HL-60/S4 treated with retinoic acid at 250 ng/mL for 4 days and 3 days (cell line): ENCODE data around the gene SHISA9.

Source experiments
- in situ Hi-C: fragments of 300-500 bp; cut with MboI; formaldehyde crosslinking; loops from 2 replicates; pipeline ENCODE4 v1.7.0; 2022; ENCODE audit warnings: low sequenced_read_pairs

SHISA9 gene

GRCh38 chr16:13063457-13063856, 162.1 kb downstream of the SHISA9 start:
- in situ Hi-C loops: no loop called here

- in situ Hi-C loops: no loop called here
These were observed 163.4 kb downstream of the SHISA9 start for GRCh38 chr16:13064821-13065220.

GRCh38 chr16:13067648-13068047, 166.2 kb downstream of the SHISA9 start:
- in situ Hi-C loops: no loop called here

GRCh38 chr16:13068912-13069583, 167.7 kb downstream of the SHISA9 start:
- in situ Hi-C loops: no loop called here

GRCh38 chr16:13070268-13070667, 168.9 kb downstream of the SHISA9 start:
- in situ Hi-C loops: no loop called here

GRCh38 chr16:13076878-13077277, 175.5 kb downstream of the SHISA9 start:
- in situ Hi-C loops: no loop called here

GRCh38 chr16:13077816-13078215, 176.4 kb downstream of the SHISA9 start:
- in situ Hi-C loops: no loop called here

GRCh38 chr16:13080531-13080930, 179.1 kb downstream of the SHISA9 start:
- in situ Hi-C loops: no loop called here

- in situ Hi-C loops: no loop called here
These were observed 180.5 kb downstream of the SHISA9 start for GRCh38 chr16:13081825-13082331.

- in situ Hi-C loops: no loop called here
These were observed 182.3 kb downstream of the SHISA9 start for GRCh38 chr16:13083681-13084080.

GRCh38 chr16:13084331-13084730, 182.9 kb downstream of the SHISA9 start:
- in situ Hi-C loops: no loop called here

GRCh38 chr16:13093661-13094060, 192.3 kb downstream of the SHISA9 start:
- in situ Hi-C loops: no loop called here

- in situ Hi-C loops: no loop called here
These were observed 193.7 kb downstream of the SHISA9 start for GRCh38 chr16:13095061-13095460.

GRCh38 chr16:13098536-13098935, 197.1 kb downstream of the SHISA9 start:
- in situ Hi-C loops: no loop called here

- in situ Hi-C loops: no loop called here
These were observed 198.4 kb downstream of the SHISA9 start for GRCh38 chr16:13099822-13100221.

GRCh38 chr16:13100970-13101369, 199.6 kb downstream of the SHISA9 start:
- in situ Hi-C loops: no loop called here

- in situ Hi-C loops: no loop called here
These were observed 200.4 kb downstream of the SHISA9 start for GRCh38 chr16:13101828-13102227.

GRCh38 chr16:13102401-13102800, 201.0 kb downstream of the SHISA9 start:
- in situ Hi-C loops: no loop called here

- in situ Hi-C loops: no loop called here
These were observed 202.6 kb downstream of the SHISA9 start for GRCh38 chr16:13103831-13104530.

GRCh38 chr16:13104772-13105171, 203.4 kb downstream of the SHISA9 start:
- in situ Hi-C loops: no loop called here

- in situ Hi-C loops: no loop called here
These were observed 204.0 kb downstream of the SHISA9 start for GRCh38 chr16:13105427-13105826.

- in situ Hi-C loops: no loop called here
These were observed 205.1 kb downstream of the SHISA9 start for GRCh38 chr16:13106464-13106863.
